Measurements from ENCODE around the gene SLC4A1AP.

DNA sequence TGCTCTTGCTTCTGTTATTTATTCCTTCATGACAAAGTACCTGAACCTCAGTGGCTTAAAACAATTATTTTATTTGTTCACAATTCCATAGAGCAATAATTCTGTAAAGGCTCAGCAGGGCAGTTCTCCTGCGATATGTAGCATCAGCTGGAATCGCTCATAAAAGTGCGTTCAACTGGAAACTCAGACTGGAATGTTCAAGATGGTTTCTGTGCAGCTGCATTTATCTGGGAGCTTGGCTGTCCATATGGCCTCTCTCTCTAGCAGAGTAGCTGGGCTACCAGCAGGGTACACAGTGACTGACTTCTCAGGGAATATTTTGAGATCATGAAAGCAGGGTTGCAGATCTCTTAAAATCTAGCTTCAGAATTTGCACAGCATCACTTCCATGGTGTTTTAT, 48.4 kb upstream of the SLC4A1AP start:
- TF ChIP-seq, protein P1, sequence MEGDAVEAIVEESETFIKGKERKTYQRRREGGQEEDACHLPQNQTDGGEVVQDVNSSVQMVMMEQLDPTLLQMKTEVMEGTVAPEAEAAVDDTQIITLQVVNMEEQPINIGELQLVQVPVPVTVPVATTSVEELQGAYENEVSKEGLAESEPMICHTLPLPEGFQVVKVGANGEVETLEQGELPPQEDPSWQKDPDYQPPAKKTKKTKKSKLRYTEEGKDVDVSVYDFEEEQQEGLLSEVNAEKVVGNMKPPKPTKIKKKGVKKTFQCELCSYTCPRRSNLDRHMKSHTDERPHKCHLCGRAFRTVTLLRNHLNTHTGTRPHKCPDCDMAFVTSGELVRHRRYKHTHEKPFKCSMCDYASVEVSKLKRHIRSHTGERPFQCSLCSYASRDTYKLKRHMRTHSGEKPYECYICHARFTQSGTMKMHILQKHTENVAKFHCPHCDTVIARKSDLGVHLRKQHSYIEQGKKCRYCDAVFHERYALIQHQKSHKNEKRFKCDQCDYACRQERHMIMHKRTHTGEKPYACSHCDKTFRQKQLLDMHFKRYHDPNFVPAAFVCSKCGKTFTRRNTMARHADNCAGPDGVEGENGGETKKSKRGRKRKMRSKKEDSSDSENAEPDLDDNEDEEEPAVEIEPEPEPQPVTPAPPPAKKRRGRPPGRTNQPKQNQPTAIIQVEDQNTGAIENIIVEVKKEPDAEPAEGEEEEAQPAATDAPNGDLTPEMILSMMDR (IDR thresholded peaks at IDR 0.05): no peak
- TF ChIP-seq POLR2A (IDR thresholded peaks at IDR 0.05): no peak

Data from adrenal gland (tissue), 5 donors.